ENCODE measurements around the gene LRRC74A.

Gene LRRC74A

GRCh38 chr14:76784881-76785280, 41.3 kb upstream of the LRRC74A start:
- in situ Hi-C loops (cut with MboI; ENCODE audit: low pct_unique_long_range_greater_than_20kb, low sequenced_read_pairs, unreplicated experiment), result no loop called here
- DNase-seq (ENCODE audit: low spot score), result peak; percentile 80
- peak; percentile 81 for TF ChIP-seq CTCF (IDR thresholded peaks at IDR 0.05; ENCODE audit: extremely low read depth, insufficient read depth, missing control alignments)

GRCh38 chr14:76786601-76787000, 39.6 kb upstream of the LRRC74A start:
- no peak for DNase-seq (ENCODE audit: low spot score)
- no peak for TF ChIP-seq CTCF (IDR thresholded peaks at IDR 0.05; ENCODE audit: extremely low read depth, insufficient read depth, missing control alignments)
- in situ Hi-C loops (cut with MboI; ENCODE audit: low pct_unique_long_range_greater_than_20kb, low sequenced_read_pairs, unreplicated experiment), result no loop called here

- DNase-seq (ENCODE audit: low spot score), result no peak
- in situ Hi-C loops (cut with MboI; ENCODE audit: low pct_unique_long_range_greater_than_20kb, low sequenced_read_pairs, unreplicated experiment), result no loop called here
- TF ChIP-seq CTCF (IDR thresholded peaks at IDR 0.05; ENCODE audit: extremely low read depth, insufficient read depth, missing control alignments), result no peak
Measured at GRCh38 chr14:76792422-76792821, 33.8 kb upstream of the LRRC74A start.

- no peak for DNase-seq (ENCODE audit: low spot score)
- TF ChIP-seq CTCF (IDR thresholded peaks at IDR 0.05; ENCODE audit: extremely low read depth, insufficient read depth, missing control alignments), result no peak
- in situ Hi-C loops (cut with MboI; ENCODE audit: low pct_unique_long_range_greater_than_20kb, low sequenced_read_pairs, unreplicated experiment), result no loop called here
Measured at GRCh38 chr14:76793324-76793723, 32.9 kb upstream of the LRRC74A start.

- DNase-seq (ENCODE audit: low spot score), result no peak
- TF ChIP-seq CTCF (IDR thresholded peaks at IDR 0.05; ENCODE audit: extremely low read depth, insufficient read depth, missing control alignments), result no peak
- in situ Hi-C loops (cut with MboI; ENCODE audit: low pct_unique_long_range_greater_than_20kb, low sequenced_read_pairs, unreplicated experiment), result no loop called here
Measured at GRCh38 chr14:76793956-76794355, 32.3 kb upstream of the LRRC74A start.

GRCh38 chr14:76806446-76806845, 19.8 kb upstream of the LRRC74A start:
- TF ChIP-seq CTCF (IDR thresholded peaks at IDR 0.05; ENCODE audit: extremely low read depth, insufficient read depth, missing control alignments), result no peak
- in situ Hi-C loops (cut with MboI; ENCODE audit: low pct_unique_long_range_greater_than_20kb, low sequenced_read_pairs, unreplicated experiment), result no loop called here
- no peak for DNase-seq (ENCODE audit: low spot score)

- DNase-seq (ENCODE audit: low spot score), result no peak
- in situ Hi-C loops (cut with MboI; ENCODE audit: low pct_unique_long_range_greater_than_20kb, low sequenced_read_pairs, unreplicated experiment), result no loop called here
- no peak for TF ChIP-seq CTCF (IDR thresholded peaks at IDR 0.05; ENCODE audit: extremely low read depth, insufficient read depth, missing control alignments)
Measured at GRCh38 chr14:76808011-76808410, 18.2 kb upstream of the LRRC74A start.

All from GM13977 (cell line).